Body of pancreas (tissue), 4 donors: ENCODE data around the gene SERPINA5.

ENCODE experiments used
- CTCF ChIP-seq, 7 experiments: fragments of 450-650 bp in 4 of 7; fragments of 200-600 bp in 3 of 7; sonication (generic) in 3 of 7; IDR thresholded peaks; one replicate each; pipeline ENCODE4 v1.5.1; 2016 to 2019; ENCODE audit warnings: antibody characterized with exemption in 7 of 7
- POLR2A ChIP-seq, 3 donors: fragments of 450-650 bp; IDR thresholded peaks; one replicate each; pipeline ENCODE4 v1.6.1; 2016; ENCODE audit warnings: antibody characterized with exemption in 3 of 3, mild to moderate bottlenecking in 2 of 3

GRCh38 chr14:94628578-94628977 is 47.4 kb downstream of the SERPINA5 start:
- TF ChIP-seq CTCF (IDR thresholded peaks at IDR 0.05) = no peak
- TF ChIP-seq POLR2A (IDR thresholded peaks at IDR 0.05) = no peak
